KMS-11 (cell line): ENCODE measurements around the gene GRM7.

Source experiments
- H2AFZ ChIP-seq: fragments of 200-600 bp; sonication (generic); 2 replicates; pipeline ENCODE4 v1.6.1; 2016; ENCODE audit warnings: antibody characterized with exemption, mixed run types, low read depth
- H3K27ac ChIP-seq: fragments of 200-600 bp; sonication (generic); 2 replicates; pipeline ENCODE4 v1.6.1; 2016; ENCODE audit warnings: mild to moderate bottlenecking, mixed run types
- H3K27me3 ChIP-seq: fragments of 200-600 bp; sonication (generic); 2 replicates; pipeline ENCODE4 v1.6.1; 2017; ENCODE audit warnings: mild to moderate bottlenecking, low read depth, mixed run types, moderate library complexity; ENCODE audit not compliant: insufficient read depth
- H3K36me3 ChIP-seq: fragments of 200-600 bp; sonication (generic); 2 replicates; pipeline ENCODE4 v1.6.1; 2017; ENCODE audit warnings: mild to moderate bottlenecking, mixed run types; ENCODE audit not compliant: insufficient read depth
- H3K4me1 ChIP-seq: fragments of 200-600 bp; sonication (generic); 2 replicates; pipeline ENCODE4 v1.6.1; 2016; ENCODE audit warnings: mild to moderate bottlenecking, low read depth, mixed run types; ENCODE audit not compliant: poor library complexity, severe bottlenecking
- H3K4me2 ChIP-seq: fragments of 200-600 bp; sonication (generic); 2 replicates; pipeline ENCODE4 v1.7.0; 2016; ENCODE audit warnings: mild to moderate bottlenecking, mixed run types
- H3K4me3 ChIP-seq: fragments of 200-600 bp; sonication (generic); IDR thresholded peaks from 2 replicates; pipeline ENCODE4 v1.6.1; 2017; ENCODE audit warnings: low read depth, low read length, mixed read lengths; ENCODE audit not compliant: insufficient read depth
- H3K79me2 ChIP-seq: fragments of 200-600 bp; sonication (generic); 2 replicates; pipeline ENCODE4 v1.6.1; 2016; ENCODE audit warnings: low read depth, mixed run types; ENCODE audit not compliant: insufficient read depth
- H3K9ac ChIP-seq: fragments of 200-600 bp; sonication (generic); 2 replicates; pipeline ENCODE4 v1.6.1; 2016; ENCODE audit warnings: mild to moderate bottlenecking, mixed run types
- H4K20me1 ChIP-seq: fragments of 200-600 bp; sonication (generic); 2 replicates; pipeline ENCODE4 v1.6.1; 2016; ENCODE audit warnings: mild to moderate bottlenecking, mixed run types; ENCODE audit not compliant: insufficient read depth
- CTCF ChIP-seq: fragments of 200-600 bp; sonication (generic); conservative IDR thresholded peaks from 2 replicates; pipeline ENCODE4 v1.6.1; 2017; ENCODE audit warnings: low read depth, mild to moderate bottlenecking, antibody characterized with exemption, low read length, moderate library complexity, mixed read lengths

Gene GRM7

DNA sequence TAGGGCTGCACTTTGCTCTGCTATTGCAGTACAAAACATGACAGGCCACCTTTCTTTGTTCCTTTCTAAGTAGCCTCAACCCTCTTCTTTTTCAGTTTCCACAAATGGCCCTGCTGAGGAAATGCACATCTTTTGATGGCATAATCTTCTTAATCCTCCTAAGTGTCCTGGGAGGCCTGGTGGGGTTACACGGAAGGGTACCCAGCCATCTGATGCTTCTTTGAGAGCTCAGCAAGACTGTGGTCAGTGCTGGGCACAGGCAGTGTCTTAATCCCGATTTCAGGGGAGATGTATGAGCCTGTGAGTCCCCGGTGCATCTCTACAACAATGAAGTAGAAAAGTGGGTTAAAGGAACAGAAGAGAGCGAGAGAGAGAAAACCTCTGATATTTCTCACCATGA is 404.8 kb downstream of the GRM7 start:
- H3K4me2 ChIP-seq = no peak overlapping the region
- no peaks in the 10 kb centered on the region for H3K4me1 ChIP-seq
- no peaks in the 10 kb centered on the region for H4K20me1 ChIP-seq
- H3K4me3 ChIP-seq = no peak overlapping the region
- no peaks in the 10 kb centered on the region for H3K79me2 ChIP-seq
- H3K27ac ChIP-seq = no peak overlapping the region
- no peaks in the 10 kb centered on the region for H3K36me3 ChIP-seq
- H3K27me3 ChIP-seq = no peaks in the 10 kb centered on the region
- no peak overlapping the region for H2AFZ ChIP-seq
- H3K9ac ChIP-seq = no peak overlapping the region
- TF ChIP-seq CTCF = no peak

DNA sequence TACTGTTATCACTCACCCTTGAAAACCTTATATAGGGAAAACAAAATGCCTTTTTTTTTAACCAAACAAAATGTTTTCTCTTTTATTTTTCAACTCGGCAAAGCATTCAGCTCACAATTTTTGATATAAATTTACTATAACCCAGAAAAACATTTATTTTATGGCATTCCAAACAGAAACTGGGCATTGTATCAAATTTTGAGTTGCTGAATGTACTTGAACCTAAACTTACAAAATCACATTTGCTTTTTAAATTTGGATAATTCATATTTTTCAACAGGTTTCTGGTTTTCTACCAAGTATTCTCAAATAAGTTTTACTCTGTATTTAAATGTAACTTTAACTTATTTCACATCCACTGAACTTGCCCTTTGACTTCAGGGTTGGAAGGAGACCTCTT is 405.6 kb downstream of the GRM7 start:
- H3K4me1 ChIP-seq = no peaks in the 10 kb centered on the region
- no peak overlapping the region for H3K4me2 ChIP-seq
- H3K27me3 ChIP-seq = no peaks in the 10 kb centered on the region
- H3K4me3 ChIP-seq = no peak overlapping the region
- H3K9ac ChIP-seq = no peak overlapping the region
- TF ChIP-seq CTCF = no peak
- H3K36me3 ChIP-seq = no peaks in the 10 kb centered on the region
- no peaks in the 10 kb centered on the region for H4K20me1 ChIP-seq
- no peaks in the 10 kb centered on the region for H3K79me2 ChIP-seq
- no peak overlapping the region for H2AFZ ChIP-seq
- no peak overlapping the region for H3K27ac ChIP-seq

GRCh38 chr3:7270731-7271130 is 409.8 kb downstream of the GRM7 start:
- Histone ChIP-seq H4K20me1 (no peaks in the 10 kb centered on the region), H3K4me1 (no peaks in the 10 kb centered on the region), H3K4me3 (no peak overlapping the region), H3K36me3 (no peaks in the 10 kb centered on the region), H3K4me2 (no peak overlapping the region), H3K27me3 (no peaks in the 10 kb centered on the region), H3K27ac (no peak overlapping the region), H3K79me2 (no peaks in the 10 kb centered on the region), H3K9ac (no peak overlapping the region), H2AFZ (no peak overlapping the region)
- no peak for TF ChIP-seq CTCF

DNA sequence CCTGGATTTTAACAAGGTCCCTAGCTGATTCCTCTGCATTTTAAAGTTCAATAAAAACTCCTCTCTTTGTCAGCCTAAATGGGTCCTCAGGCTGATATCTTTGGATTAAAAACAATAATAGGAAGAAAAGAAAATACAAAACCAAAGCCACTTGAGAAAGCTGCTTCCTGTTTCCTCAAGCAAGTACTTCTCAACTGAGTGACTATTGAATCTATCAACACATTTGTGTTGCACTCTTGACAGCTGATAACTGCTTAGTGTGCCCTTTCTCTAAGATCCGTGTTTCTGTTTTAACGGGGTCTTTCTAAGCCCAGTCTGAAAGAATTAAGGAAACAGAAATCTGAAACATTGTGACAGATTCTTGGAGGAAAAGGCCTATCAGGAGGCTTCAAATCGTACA is 410.7 kb downstream of the GRM7 start:
- Histone ChIP-seq H3K79me2 (no peaks in the 10 kb centered on the region), H4K20me1 (no peaks in the 10 kb centered on the region), H3K27me3 (no peaks in the 10 kb centered on the region), H2AFZ (no peak overlapping the region), H3K27ac (no peak overlapping the region), H3K9ac (no peak overlapping the region), H3K36me3 (no peaks in the 10 kb centered on the region), H3K4me2 (no peak overlapping the region), H3K4me1 (no peaks in the 10 kb centered on the region), H3K4me3 (no peak overlapping the region)
- TF ChIP-seq CTCF = no peak

GRCh38 chr3:7272203-7272602 is 411.3 kb downstream of the GRM7 start:
- Histone ChIP-seq H3K27me3 (no peaks in the 10 kb centered on the region), H3K4me3 (no peak overlapping the region), H3K9ac (no peak overlapping the region), H3K4me2 (no peak overlapping the region), H3K4me1 (no peaks in the 10 kb centered on the region), H2AFZ (no peak overlapping the region), H3K79me2 (no peaks in the 10 kb centered on the region), H3K36me3 (no peaks in the 10 kb centered on the region), H4K20me1 (no peaks in the 10 kb centered on the region), H3K27ac (no peak overlapping the region)
- no peak for TF ChIP-seq CTCF
